ENCODE data around the gene HCLS1.

HCLS1 gene

DNA sequence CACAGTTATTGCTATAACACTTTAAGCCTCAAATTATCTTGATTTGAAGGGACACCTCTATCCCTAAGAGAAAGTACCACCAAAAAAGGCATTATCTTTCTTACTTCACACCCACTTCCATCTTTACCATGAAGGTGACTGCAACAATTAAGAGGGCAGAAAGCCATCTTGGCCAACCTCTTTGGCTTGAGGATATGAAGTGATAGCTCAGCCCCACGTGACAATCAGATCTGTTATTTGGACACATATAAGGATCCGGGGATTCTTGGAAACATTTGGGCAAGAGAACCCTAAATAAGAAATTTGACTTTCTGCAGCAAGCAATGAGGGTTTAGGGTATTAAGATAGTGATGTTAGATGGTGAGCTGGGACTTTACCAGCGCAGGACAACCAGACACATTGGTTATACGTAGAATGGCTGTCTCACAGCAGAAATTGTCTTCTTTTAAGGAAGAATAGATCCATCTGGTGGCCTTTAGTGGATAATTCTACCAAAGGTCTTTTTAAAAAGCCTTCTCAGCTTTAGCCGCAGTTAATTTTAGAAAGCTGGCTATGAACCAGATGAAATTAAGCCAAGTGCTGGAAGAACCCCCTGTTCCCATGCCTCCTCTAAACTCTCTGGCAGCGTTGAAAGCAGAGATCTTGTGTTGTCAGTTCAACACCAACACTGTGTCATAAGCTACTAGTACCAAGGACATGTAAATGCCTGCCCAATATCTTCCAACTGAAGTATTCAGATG is 12.3 kb downstream of the HCLS1 start:
- TF ChIP-seq CTCF (IDR thresholded peaks at IDR 0.05; ENCODE audit: borderline replicate concordance, extremely low read depth, low read length, poor library complexity, severe bottlenecking): no peak
- TF ChIP-seq EZH2 (IDR thresholded peaks at IDR 0.05; ENCODE audit: borderline replicate concordance, low read depth, low read length, severe bottlenecking): no peak
- no peak overlapping the region for H2AFZ ChIP-seq (ENCODE audit: low read depth, low read length)
- H3K79me2 ChIP-seq (ENCODE audit: insufficient read depth, low read length): no peaks in the 10 kb centered on the region; the same call in 1 of the 2 replicates

GRCh38 chr3:121645054-121645453 is 15.6 kb downstream of the HCLS1 start:
- H3K4me2 ChIP-seq (ENCODE audit: insufficient read depth, low read length): no peak overlapping the region
- H3K4me1 ChIP-seq (ENCODE audit: insufficient read depth, low read length): no peaks in the 10 kb centered on the region
- no peaks in the 10 kb centered on the region for H3K27me3 ChIP-seq (ENCODE audit: insufficient read depth, low read length, poor library complexity)
- peaks cover 56% of the 10 kb centered on the region for H3K36me3 ChIP-seq (ENCODE audit: insufficient read depth, low read length)
- H3K9me3 ChIP-seq (ENCODE audit: insufficient read depth, low read length, severe bottlenecking): no peaks in the 10 kb centered on the region
- no peak overlapping the region for H3K4me3 ChIP-seq (ENCODE audit: low read depth in 1 of 2, low read length in 2 of 2)
- TF ChIP-seq EZH2 (IDR thresholded peaks at IDR 0.05; ENCODE audit: borderline replicate concordance, low read depth, low read length, severe bottlenecking) (no peak), CTCF (IDR thresholded peaks at IDR 0.05; ENCODE audit: borderline replicate concordance, extremely low read depth, low read length, poor library complexity, severe bottlenecking) (no peak)
- H3K79me2 ChIP-seq (ENCODE audit: insufficient read depth, low read length): no peaks in the 10 kb centered on the region
- DNase-seq (no peak), ATAC-seq (ENCODE audit: insufficient read depth, low read depth) (no peak)
- H4K20me1 ChIP-seq (ENCODE audit: insufficient read depth, low read length): no peaks in the 10 kb centered on the region
- H2AFZ ChIP-seq (ENCODE audit: low read depth, low read length): no peak overlapping the region
- H3K9ac ChIP-seq (ENCODE audit: low read depth, low read length): no peak overlapping the region
- no peak overlapping the region for H3K27ac ChIP-seq (ENCODE audit: low read length)

More for the DNA sequence above, 12.3 kb downstream of the HCLS1 start:
- H3K9ac ChIP-seq (ENCODE audit: low read depth, low read length): no peak overlapping the region
- H3K27me3 ChIP-seq (ENCODE audit: insufficient read depth, low read length, poor library complexity): no peaks in the 10 kb centered on the region
- no peak for DNase-seq
- no peak overlapping the region for H3K4me2 ChIP-seq (ENCODE audit: insufficient read depth, low read length)
- H3K4me3 ChIP-seq (ENCODE audit: low read depth in 1 of 2, low read length in 2 of 2): no peak overlapping the region
- H4K20me1 ChIP-seq (ENCODE audit: insufficient read depth, low read length): no peaks in the 10 kb centered on the region
- H3K27ac ChIP-seq (ENCODE audit: low read length): no peak overlapping the region
- H3K9me3 ChIP-seq (ENCODE audit: insufficient read depth, low read length, severe bottlenecking): no peaks in the 10 kb centered on the region
- no peaks in the 10 kb centered on the region for H3K4me1 ChIP-seq (ENCODE audit: insufficient read depth, low read length)
- H3K36me3 ChIP-seq (ENCODE audit: insufficient read depth, low read length): peaks cover 58% of the 10 kb centered on the region
- ATAC-seq (ENCODE audit: insufficient read depth, low read depth): no peak

DNA sequence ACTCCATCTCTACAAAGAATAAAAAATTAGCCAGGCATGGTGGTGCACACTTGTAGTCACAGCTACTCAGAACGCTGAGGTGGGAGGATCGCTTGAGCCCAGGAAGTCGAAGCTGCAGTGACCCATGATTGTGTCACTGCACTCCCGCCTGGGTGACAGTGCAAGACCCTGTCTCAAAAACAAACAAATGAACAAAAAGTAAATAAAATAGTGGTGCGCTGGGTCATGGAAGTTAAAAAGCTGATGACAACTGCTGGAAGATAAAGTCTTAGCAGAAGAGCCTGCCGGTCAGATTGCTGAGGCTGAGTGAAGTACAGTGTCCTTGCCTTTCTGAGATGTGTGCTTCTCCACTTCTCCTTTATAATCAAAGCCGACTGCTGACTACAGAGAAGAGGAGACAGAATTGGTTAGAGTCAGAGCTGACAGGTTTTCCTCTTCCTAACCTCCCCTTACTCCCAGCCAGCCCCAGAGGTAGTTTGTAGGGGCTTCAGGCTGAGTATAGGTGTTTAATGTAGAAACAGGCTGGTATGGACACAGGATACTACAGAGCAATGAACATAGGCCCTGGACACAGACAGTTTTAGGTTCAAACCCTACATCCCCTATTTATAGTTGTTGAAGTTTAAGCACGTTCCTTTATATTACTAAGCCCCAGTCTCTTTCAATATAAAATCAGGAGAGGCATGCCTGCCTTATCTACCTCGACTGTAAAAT is 17.9 kb downstream of the HCLS1 start:
- no peak for ATAC-seq (ENCODE audit: insufficient read depth, low read depth)
- Histone ChIP-seq H3K4me3 (ENCODE audit: low read depth in 1 of 2, low read length in 2 of 2) (no peak overlapping the region), H4K20me1 (ENCODE audit: insufficient read depth, low read length) (no peaks in the 10 kb centered on the region), H2AFZ (ENCODE audit: low read depth, low read length) (no peak overlapping the region), H3K27ac (ENCODE audit: low read length) (no peak overlapping the region), H3K27me3 (ENCODE audit: insufficient read depth, low read length, poor library complexity) (no peaks in the 10 kb centered on the region), H3K4me1 (ENCODE audit: insufficient read depth, low read length) (no peaks in the 10 kb centered on the region), H3K79me2 (ENCODE audit: insufficient read depth, low read length) (no peaks in the 10 kb centered on the region), H3K36me3 (ENCODE audit: insufficient read depth, low read length) (peaks cover 66% of the 10 kb centered on the region), H3K9me3 (ENCODE audit: insufficient read depth, low read length, severe bottlenecking) (no peaks in the 10 kb centered on the region), H3K4me2 (ENCODE audit: insufficient read depth, low read length) (no peak overlapping the region), H3K9ac (ENCODE audit: low read depth, low read length) (no peak overlapping the region)
- DNase-seq: no peak
- TF ChIP-seq CTCF (IDR thresholded peaks at IDR 0.05; ENCODE audit: borderline replicate concordance, extremely low read depth, low read length, poor library complexity, severe bottlenecking) (no peak), EZH2 (IDR thresholded peaks at IDR 0.05; ENCODE audit: borderline replicate concordance, low read depth, low read length, severe bottlenecking) (no peak)
